Pons (tissue), 1 donor: Measurements from ENCODE around the gene DRAM1.
"Not testable (repeated sequence)": the region's sequence is repeated elsewhere in the genome, so short reads cannot be mapped to it uniquely, and the experiment has no call there.

Source experiments
- DNase-seq: peaks from one replicate; pipeline ENCODE4 v3.0.0-alpha.2; 2016; ENCODE audit warnings: low spot score

The DRAM1 gene

DNA sequence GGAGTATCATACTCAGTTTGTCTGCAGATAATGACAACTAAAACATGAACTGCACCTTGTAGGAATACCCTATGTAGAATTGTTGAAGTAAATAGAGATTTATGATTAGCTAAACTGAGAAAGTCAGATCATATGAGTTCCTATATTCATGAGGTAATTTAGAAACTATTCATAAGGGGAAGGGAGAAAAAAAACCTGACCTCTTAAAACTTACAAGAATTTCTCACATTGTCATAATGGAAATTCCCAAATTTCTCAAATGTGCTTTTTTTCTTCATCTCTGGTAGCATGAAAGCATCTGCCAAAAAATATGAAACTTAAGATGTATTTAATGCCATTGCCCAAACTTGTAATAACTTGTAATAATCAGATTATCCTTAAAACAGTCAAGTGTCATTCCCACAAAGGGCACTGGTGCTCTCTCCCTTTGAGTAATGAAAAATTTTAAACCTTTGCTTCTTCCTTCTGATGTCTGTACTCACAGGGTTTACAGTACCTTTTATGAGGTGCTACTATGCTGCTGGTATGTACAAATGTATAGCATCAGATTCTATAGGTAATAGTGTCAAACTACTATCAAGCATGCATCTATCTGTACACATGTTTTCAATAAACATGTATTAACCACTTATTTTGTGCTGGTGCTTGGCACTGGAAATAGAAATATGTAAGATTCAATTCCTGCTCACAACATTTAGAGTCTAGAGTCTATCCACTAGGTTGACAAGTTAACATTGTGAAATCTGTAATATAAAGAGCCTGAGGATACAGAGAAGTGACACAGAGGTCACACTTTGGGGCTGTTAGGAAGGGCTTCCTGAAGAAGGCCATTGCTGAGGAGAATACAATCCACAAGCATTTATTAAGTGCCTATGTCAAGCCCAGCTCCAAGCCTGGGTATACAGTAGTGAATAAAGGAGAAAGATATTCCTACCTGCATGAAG, 17.4 kb upstream of the DRAM1 start:
- no peak for DNase-seq

GRCh38 chr12:101861688-101862087, 15.7 kb upstream of the DRAM1 start:
- DNase-seq = not testable (repeated sequence)

GRCh38 chr12:101862245-101862644, 15.1 kb upstream of the DRAM1 start:
- no peak for DNase-seq

DNA sequence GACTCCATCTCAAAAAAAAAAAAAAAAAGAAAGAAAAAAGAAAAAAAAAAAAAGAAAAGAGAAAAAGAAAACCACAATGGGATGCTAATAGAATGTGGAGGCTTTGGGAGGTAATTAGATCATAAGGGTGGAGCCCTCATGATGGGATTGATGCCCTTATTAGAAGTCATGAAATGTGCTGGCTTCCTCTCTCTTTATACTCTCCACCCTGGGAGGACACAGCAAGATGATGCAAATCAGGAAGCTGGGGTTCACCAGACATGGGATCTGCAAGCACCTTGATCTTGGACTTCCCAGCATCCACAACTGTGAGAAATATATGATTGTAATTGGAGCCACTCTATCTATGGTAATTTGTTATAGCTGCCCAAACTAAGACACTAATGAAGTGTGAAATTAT, 13.4 kb upstream of the DRAM1 start:
- no peak for DNase-seq

- no peak for DNase-seq
Observed at GRCh38 chr12:101866615-101867373, 10.6 kb upstream of the DRAM1 start.

DNA sequence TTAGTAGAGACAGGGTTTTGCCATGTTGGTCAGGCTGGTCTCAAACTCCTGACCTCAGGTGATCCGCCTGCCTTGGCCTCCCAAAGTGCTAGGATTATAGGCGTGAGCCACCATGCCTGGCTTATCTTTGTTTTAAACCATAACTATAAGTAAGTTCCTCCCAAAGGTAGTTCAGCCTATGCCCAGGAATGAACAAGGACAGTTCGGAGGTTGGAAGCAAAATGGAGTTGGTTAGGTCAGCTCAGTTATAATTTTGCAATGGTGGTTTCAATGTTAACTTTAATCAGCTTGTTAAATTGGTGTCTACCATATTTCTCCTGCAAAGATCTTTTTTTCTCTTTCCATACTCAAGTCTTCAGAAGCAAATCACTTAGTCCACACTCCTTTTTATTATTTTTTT, 9.8 kb upstream of the DRAM1 start:
- not testable (repeated sequence) for DNase-seq

GRCh38 chr12:101870925-101871324, 6.5 kb upstream of the DRAM1 start:
- no peak for DNase-seq

DNA sequence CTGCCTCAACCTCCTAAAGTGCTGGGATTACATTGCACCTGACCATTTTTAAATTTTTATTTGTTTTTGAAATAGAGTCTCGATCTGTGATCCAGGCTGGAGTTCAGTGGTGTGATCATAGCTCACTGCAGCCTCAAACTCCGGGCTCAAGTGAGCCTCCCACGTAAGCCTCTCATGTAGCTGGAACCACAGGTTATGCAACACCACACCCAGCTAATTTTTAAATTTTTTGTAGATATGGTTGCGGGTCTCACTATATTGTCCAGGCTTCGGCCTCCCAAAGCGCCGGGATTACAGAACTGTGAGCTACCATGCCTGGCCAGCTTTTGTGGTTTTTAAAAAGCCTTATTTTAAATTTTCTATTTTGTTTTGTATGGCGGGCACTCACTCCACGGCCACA, 2.2 kb upstream of the DRAM1 start:
- DNase-seq = no peak

GRCh38 chr12:101876322-101876860, 989 bp upstream of the DRAM1 start:
- DNase-seq = no peak

GRCh38 chr12:101877806-101878242, 444 bp downstream of the DRAM1 start:
- no peak for DNase-seq

DNA sequence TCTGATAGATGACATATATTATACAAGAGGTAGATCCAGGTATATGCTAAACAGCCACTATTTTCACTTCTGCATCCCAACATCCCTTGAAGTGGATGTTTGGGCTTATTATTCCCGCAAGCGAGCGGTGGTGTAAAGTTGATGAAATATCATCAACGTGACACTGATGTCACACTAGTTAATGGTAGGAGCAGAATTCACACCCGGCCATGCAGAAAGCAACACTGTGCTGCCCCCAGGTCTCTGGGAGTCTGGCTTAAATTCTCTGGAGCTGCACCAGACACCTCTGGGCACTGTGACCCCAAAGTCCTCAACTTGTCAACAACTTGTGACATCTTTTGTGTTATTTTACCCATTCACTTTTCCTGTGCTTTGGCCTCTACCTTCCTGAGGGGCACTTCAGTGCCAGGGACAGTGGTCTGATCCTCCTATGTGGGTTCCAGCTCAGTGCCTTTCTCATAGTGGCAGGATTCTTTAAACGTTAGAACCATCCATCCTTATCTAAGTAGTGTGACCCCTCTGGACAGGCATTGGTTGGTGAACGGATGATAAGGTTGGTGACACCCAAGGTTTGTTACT, 952 bp downstream of the DRAM1 start:
- DNase-seq = no peak

- DNase-seq = no peak
Observed at GRCh38 chr12:101880769-101881168, 3.4 kb downstream of the DRAM1 start.

GRCh38 chr12:101881228-101881627, 3.8 kb downstream of the DRAM1 start:
- no peak for DNase-seq

DNA sequence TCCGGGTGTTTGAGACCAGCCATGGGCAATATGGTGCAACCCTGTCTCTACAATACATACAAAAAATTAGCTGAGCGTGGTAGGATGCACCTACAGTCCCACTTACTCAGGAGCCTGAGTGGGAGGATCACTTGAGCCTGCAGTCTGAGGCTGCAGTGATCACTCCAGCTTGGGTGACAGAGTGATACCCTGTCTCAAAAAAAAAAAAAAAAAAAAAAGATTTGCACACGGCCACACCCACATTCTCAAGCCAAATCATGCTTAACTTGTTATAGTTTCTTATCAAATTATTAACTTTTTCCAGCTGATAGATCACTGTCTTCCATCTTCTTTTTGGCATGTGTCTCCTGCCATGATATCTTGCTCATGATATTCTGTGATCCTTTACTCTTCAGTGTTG, 6.8 kb downstream of the DRAM1 start:
- no peak for DNase-seq

DNA sequence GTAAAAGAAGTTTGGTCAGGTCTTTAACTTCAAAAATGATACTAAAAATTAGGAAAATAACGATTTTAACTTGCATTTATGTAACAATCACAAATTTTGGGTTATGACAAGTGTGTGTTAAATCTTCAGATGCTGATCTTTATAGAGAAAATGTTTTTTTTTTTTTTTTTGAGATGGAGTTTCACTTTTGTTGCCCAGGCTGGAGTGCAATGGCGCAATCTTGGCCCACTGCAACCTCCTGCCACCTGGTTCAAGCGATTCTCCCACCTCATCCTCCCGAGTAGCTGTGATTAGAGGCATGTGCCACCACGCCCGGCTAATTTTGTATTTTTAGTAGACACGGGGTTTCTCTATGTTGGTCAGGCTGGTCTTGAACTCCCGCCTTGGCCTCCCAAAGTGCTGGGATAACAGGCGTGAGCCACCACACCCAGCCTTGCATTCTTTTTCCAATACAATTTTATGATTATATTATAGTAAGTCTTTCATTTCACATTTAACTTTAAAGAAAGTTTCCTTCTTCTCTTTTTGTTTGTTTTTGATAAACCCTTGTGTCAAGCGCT, 7.5 kb downstream of the DRAM1 start:
- not testable (repeated sequence) for DNase-seq

GRCh38 chr12:101885912-101886561, 8.7 kb downstream of the DRAM1 start:
- DNase-seq = no peak

DNA sequence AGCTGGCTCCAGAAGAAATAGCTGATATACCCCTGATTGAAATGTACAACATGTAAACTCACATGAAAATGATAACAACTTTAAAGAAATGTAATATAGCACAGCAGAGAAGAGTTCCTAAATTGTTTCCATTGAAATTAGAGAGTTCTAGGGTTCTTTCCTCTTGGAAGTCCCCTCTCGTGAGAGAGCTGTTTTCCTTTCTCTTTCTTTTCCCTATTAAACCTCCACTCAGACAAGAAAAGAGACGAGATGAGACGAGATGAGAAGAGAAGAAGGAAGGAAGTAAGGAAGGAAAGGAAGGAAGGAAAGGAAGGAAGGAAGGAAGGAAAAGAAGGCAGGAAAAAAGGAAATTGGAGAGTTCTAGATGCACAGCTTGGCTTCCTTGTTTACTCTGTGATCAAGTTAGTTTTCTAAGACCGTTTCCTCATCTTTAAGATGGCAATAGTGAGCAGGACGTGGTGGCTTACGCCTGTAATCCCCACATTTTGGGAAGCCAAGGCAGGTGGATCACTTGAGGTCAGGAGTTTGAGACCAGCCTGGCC, 11.9 kb downstream of the DRAM1 start:
- DNase-seq = no peak

GRCh38 chr12:101891462-101891971, 14.1 kb downstream of the DRAM1 start:
- no peak for DNase-seq

- DNase-seq = no peak
Observed at GRCh38 chr12:101892794-101893193, 15.4 kb downstream of the DRAM1 start.

- no peak for DNase-seq
Observed at GRCh38 chr12:101901777-101902176, 24.4 kb downstream of the DRAM1 start.

GRCh38 chr12:101902641-101903040, 25.3 kb downstream of the DRAM1 start:
- no peak for DNase-seq
